BJ (cell line): ENCODE measurements around the gene NDC80. TPM values are rescaled to one million over a fixed set of nuclear protein-coding genes. Genes with fewer than 3 reads are reported as not detected.

ENCODE experiments used
- CTCF ChIA-PET: fragments of 350-600 bp; formaldehyde crosslinking; extraction: SDS; loops from one replicate; lab custom pipeline; 2021; ENCODE audit warnings: antibody characterized with exemption, inconsistent platforms; lab: Yijun Ruan, JAX
- POLR2A ChIA-PET: fragments of 300-600 bp; sonication (Branson Sonifier 250); formaldehyde crosslinking; extraction: SDS; loops from one replicate; lab custom pipeline; 2021; ENCODE audit warnings: antibody characterized with exemption; lab: Charles Lee
- DNase-seq: peaks from one replicate; pipeline ENCODE4 v3.0.0-alpha.2; 2011; ENCODE audit warnings: low read depth
- H3K27me3 ChIP-seq: 2 replicates; pipeline ENCODE4 v1.6.0; 2011; ENCODE audit warnings: low read length; ENCODE audit not compliant: control insufficient read depth, insufficient read depth
- H3K36me3 ChIP-seq: 2 replicates; pipeline ENCODE4 v1.5.1; 2011; ENCODE audit warnings: low read length; ENCODE audit not compliant: control insufficient read depth, insufficient read depth
- H3K4me3 ChIP-seq: 2 replicates; pipeline ENCODE4 v1.5.1; 2011; ENCODE audit warnings: low read depth, mild to moderate bottlenecking, control low read depth, low read length
- CTCF ChIP-seq: IDR thresholded peaks from 2 replicates; pipeline ENCODE4 v1.5.1; 2011; ENCODE audit warnings: low read depth, mild to moderate bottlenecking, control low read depth, inconsistent platforms, low read length, moderate library complexity; ENCODE audit not compliant: insufficient read depth
- polyA plus RNA-seq: library from polyadenylated mRNA; depleted of rRNA; stranded (reverse); fragments of >200 nt; gene quantifications from 2 replicates; pipeline ENCODE4 v1.2.3, GENCODE V29; 2011

NDC80 gene
- polyA plus RNA-seq, 1 experiment: 18.1 TPM

GRCh38 chr18:2627821-2628276 is 56.5 kb downstream of the NDC80 start:
- ChIA-PET CTCF (no interaction called here), POLR2A (no interaction called here)
- no peaks in the 10 kb centered on the region for H3K36me3 ChIP-seq
- H3K4me3 ChIP-seq: no peak overlapping the region
- H3K27me3 ChIP-seq: no peaks in the 10 kb centered on the region
- no peak for DNase-seq
- no peak for TF ChIP-seq CTCF

GRCh38 chr18:2629003-2629402 is 57.6 kb downstream of the NDC80 start:
- no peaks in the 10 kb centered on the region for H3K36me3 ChIP-seq
- no peak for TF ChIP-seq CTCF
- ChIA-PET CTCF (no interaction called here), POLR2A (no interaction called here)
- no peaks in the 10 kb centered on the region for H3K27me3 ChIP-seq
- no peak overlapping the region for H3K4me3 ChIP-seq
- DNase-seq: no peak

GRCh38 chr18:2635586-2635985 is 64.2 kb downstream of the NDC80 start:
- no peak for DNase-seq
- ChIA-PET CTCF (no interaction called here), POLR2A (no interaction called here)
- TF ChIP-seq CTCF: no peak
- Histone ChIP-seq H3K27me3 (no peaks in the 10 kb centered on the region), H3K36me3 (no peaks in the 10 kb centered on the region), H3K4me3 (no peak overlapping the region)

GRCh38 chr18:2636126-2636631 is 64.8 kb downstream of the NDC80 start:
- Histone ChIP-seq H3K27me3 (no peaks in the 10 kb centered on the region), H3K4me3 (no peak overlapping the region), H3K36me3 (no peaks in the 10 kb centered on the region)
- ChIA-PET CTCF (no interaction called here), POLR2A (no interaction called here)
- TF ChIP-seq CTCF: no peak
- DNase-seq: no peak

- DNase-seq: no peak
- TF ChIP-seq CTCF: no peak
- H3K36me3 ChIP-seq: no peaks in the 10 kb centered on the region
- ChIA-PET CTCF (interaction anchor here (1.2 kb wide), 1 partner anchor 32 kb away, joined by 3 read pairs; no protein-coding TSS in a partner anchor), POLR2A (no interaction called here)
- no peak overlapping the region for H3K4me3 ChIP-seq
- 0 out of 2 replicates have a peak, but pooled peaks cover 2% of the 10 kb centered on the region for H3K27me3 ChIP-seq
These were observed 70.3 kb downstream of the NDC80 start for GRCh38 chr18:2641638-2642037.
